ENCODE results near the gene ALPI. TPM values are rescaled to one million over a fixed set of nuclear protein-coding genes. Genes with fewer than 3 reads are reported as not detected.

ALPI gene
- total RNA-seq, 2 donors from 2014 or later: not detected

DNA sequence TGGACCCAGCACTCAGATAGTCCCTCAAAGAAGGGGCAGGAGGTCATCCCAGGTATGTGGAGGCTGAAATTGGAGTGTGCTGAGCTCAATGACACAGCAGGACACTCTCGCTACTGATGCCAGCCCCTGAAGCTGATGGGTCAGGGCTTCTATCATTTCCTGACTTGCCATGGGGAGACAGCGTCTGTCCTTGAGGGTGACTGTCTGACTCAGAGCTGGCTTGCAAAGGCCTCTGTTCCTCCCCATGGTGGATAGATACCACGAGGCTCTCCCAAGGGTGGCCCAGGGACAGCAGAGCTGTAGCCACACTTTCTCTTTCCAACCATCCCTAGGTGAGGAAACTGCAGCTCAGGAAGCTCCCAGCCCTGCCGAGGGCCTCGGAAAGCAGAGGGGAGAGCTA lies 38.5 kb upstream of the ALPI start:
- 86% methylated on average over 3 to 5 of the region's 5 CpGs for WGBS, 2 experiments (ENCODE audit: insufficient coverage in 1 of 2, insufficient read length in 1 of 2)
- Histone ChIP-seq H3K27ac (ENCODE audit: low read depth, low read length) (no peak overlapping the region), H3K4me3 (ENCODE audit: low read length) (no peak overlapping the region), H3K27me3 (ENCODE audit: control insufficient read depth, insufficient read depth, low read length, poor library complexity, severe bottlenecking) (peaks cover 95% of the 10 kb centered on the region), H3K9me3 (ENCODE audit: control insufficient read depth, low read length) (peaks cover 14% of the 10 kb centered on the region), H3K4me1 (ENCODE audit: control insufficient read depth, insufficient read depth, low read length) (no peaks in the 10 kb centered on the region), H3K36me3 (ENCODE audit: control insufficient read depth, insufficient read depth, low read length) (no peaks in the 10 kb centered on the region), H3K9ac (ENCODE audit: extremely low read depth, low read length, poor library complexity, severe bottlenecking) (no peak overlapping the region)
- Mint-ChIP-seq H3K27me3 (ENCODE audit: insufficient read depth) (peaks cover 79% of the 10 kb centered on the region), H3K9me3 (peaks cover 10% of the 10 kb centered on the region), H3K27ac (no peak overlapping the region), H3K36me3 (ENCODE audit: low read depth) (peaks cover under 1% of the 10 kb centered on the region), H3K4me3 (no peak overlapping the region), H3K4me1 (peaks cover 3% of the 10 kb centered on the region)
- TF ChIP-seq, protein P1, sequence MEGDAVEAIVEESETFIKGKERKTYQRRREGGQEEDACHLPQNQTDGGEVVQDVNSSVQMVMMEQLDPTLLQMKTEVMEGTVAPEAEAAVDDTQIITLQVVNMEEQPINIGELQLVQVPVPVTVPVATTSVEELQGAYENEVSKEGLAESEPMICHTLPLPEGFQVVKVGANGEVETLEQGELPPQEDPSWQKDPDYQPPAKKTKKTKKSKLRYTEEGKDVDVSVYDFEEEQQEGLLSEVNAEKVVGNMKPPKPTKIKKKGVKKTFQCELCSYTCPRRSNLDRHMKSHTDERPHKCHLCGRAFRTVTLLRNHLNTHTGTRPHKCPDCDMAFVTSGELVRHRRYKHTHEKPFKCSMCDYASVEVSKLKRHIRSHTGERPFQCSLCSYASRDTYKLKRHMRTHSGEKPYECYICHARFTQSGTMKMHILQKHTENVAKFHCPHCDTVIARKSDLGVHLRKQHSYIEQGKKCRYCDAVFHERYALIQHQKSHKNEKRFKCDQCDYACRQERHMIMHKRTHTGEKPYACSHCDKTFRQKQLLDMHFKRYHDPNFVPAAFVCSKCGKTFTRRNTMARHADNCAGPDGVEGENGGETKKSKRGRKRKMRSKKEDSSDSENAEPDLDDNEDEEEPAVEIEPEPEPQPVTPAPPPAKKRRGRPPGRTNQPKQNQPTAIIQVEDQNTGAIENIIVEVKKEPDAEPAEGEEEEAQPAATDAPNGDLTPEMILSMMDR (conservative IDR thresholded peaks at IDR 0.05): no peak
- DNase-seq: peak; percentile 36

DNA sequence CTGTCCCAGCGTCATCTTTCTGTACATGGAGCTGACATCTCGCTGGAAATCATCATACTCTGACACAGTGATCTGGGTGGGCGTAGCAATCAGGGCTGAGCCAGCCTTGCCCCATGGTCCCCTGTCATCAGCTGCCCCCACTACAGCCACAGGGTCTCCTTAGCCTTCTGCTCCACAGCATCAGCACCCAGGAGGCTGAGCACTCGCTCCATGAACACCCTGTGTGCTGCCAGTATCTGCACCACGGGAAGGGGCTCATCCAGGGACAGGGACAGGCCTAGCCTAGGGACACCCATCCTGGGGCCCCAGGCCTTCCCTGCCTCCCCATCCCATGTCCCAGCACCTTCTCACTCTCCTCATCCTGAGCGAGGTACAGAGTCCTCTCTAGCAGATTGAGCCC lies 37.9 kb upstream of the ALPI start:
- no peaks in the 10 kb centered on the region for H3K4me1 ChIP-seq (ENCODE audit: control insufficient read depth, insufficient read depth, low read length)
- no peaks in the 10 kb centered on the region for H3K36me3 ChIP-seq (ENCODE audit: control insufficient read depth, insufficient read depth, low read length)
- peaks cover 18% of the 10 kb centered on the region for H3K9me3 ChIP-seq (ENCODE audit: control insufficient read depth, low read length)
- H3K36me3 Mint-ChIP-seq (ENCODE audit: low read depth): peaks cover 3% of the 10 kb centered on the region
- peaks cover 94% of the 10 kb centered on the region for H3K27me3 ChIP-seq (ENCODE audit: control insufficient read depth, insufficient read depth, low read length, poor library complexity, severe bottlenecking)
- no peak overlapping the region for H3K27ac ChIP-seq (ENCODE audit: low read depth, low read length)
- WGBS, 2 experiments (ENCODE audit: insufficient coverage in 1 of 2, insufficient read length in 1 of 2): 83 to 90% methylated on average over 4 to 6 of the region's 6 CpGs
- peaks cover 3% of the 10 kb centered on the region for H3K4me1 Mint-ChIP-seq
- H3K4me3 Mint-ChIP-seq: peak overlapping the region; percentile 55
- H3K9me3 Mint-ChIP-seq: peaks cover 16% of the 10 kb centered on the region
- H3K9ac ChIP-seq (ENCODE audit: extremely low read depth, low read length, poor library complexity, severe bottlenecking): no peak overlapping the region
- peaks cover 79% of the 10 kb centered on the region for H3K27me3 Mint-ChIP-seq (ENCODE audit: insufficient read depth)
- TF ChIP-seq, protein P1 (conservative IDR thresholded peaks at IDR 0.05): no peak
- no peak for DNase-seq
- no peak overlapping the region for H3K27ac Mint-ChIP-seq
- H3K4me3 ChIP-seq (ENCODE audit: low read length): no peak overlapping the region

DNA sequence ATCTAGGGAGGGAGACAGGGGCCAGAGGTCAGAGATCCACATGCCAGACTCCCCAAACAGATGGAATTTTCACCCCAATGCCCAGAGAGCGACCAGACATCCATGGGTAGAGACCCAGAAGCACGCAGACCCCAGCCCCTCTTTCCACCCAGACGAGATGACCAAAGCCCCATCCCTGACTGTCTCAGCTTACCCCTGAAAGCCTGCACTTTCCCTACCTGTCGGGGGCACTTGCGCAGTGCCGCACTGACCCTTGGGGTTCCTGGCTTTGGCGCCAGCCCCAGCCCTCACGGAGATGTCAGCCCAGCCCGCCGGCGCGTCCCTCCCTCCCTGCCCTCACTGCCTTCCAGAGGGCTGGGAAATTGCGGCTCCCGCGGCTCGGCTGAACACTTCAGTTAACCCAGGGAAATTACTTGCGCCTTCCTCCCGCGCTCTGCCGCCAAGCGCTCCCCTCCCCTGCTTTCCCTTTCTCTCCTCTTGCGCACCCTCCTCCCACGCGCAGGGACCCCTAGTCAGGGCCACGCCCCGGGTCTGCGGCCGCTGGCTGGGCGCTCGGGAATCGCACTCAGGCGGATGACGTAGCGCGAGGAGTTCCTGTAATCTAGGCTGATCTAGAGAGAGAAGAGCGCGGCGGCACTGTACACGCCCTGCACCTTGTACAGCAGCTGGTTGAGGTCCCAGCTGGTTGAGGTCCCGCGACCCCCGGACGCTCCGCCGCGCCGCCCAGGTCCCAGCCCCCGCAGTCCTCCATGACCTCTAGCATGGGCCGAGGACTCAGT lies 37.3 kb upstream of the ALPI start:
- Mint-ChIP-seq H3K27me3 (ENCODE audit: insufficient read depth) (peaks cover 85% of the 10 kb centered on the region), H3K9me3 (peaks cover 22% of the 10 kb centered on the region), H3K4me3 (peak overlapping the region; percentile 55), H3K27ac (no peak overlapping the region), H3K4me1 (peaks cover 7% of the 10 kb centered on the region), H3K36me3 (ENCODE audit: low read depth) (peaks cover 3% of the 10 kb centered on the region)
- no peak overlapping the region for H3K27ac ChIP-seq (ENCODE audit: low read depth, low read length)
- H3K27me3 ChIP-seq (ENCODE audit: control insufficient read depth, insufficient read depth, low read length, poor library complexity, severe bottlenecking): peaks cover 90% of the 10 kb centered on the region
- no peaks in the 10 kb centered on the region for H3K4me1 ChIP-seq (ENCODE audit: control insufficient read depth, insufficient read depth, low read length)
- 6% methylated on average over 30 to 49 of the region's 49 CpGs for WGBS, 2 experiments (ENCODE audit: insufficient coverage in 1 of 2, insufficient read length in 1 of 2)
- H3K9ac ChIP-seq (ENCODE audit: extremely low read depth, low read length, poor library complexity, severe bottlenecking): no peak overlapping the region
- H3K9me3 ChIP-seq (ENCODE audit: control insufficient read depth, low read length): peaks cover 18% of the 10 kb centered on the region
- TF ChIP-seq, protein P1 (conservative IDR thresholded peaks at IDR 0.05): no peak
- peak overlapping the region; percentile 65 for H3K4me3 ChIP-seq (ENCODE audit: low read length)
- DNase-seq: peak; percentile 77
- no peaks in the 10 kb centered on the region for H3K36me3 ChIP-seq (ENCODE audit: control insufficient read depth, insufficient read depth, low read length)
